CD4-positive, alpha-beta T cell treated with Interleukin-21 for 1 hour (primary cell): ENCODE measurements around the gene NDUFA3.

Source experiments
- DNase-seq: peaks from one replicate; pipeline ENCODE4 v3.0.0-alpha.2; 2020

NDUFA3 gene

GRCh38 chr19:54108496-54108895 lies 5.8 kb downstream of the NDUFA3 start:
- no peak for DNase-seq

- DNase-seq, result no peak
Observed at GRCh38 chr19:54109651-54110050, 7.0 kb downstream of the NDUFA3 start.

- DNase-seq, result peak; percentile 61
Observed at GRCh38 chr19:54114340-54115108, 11.9 kb downstream of the NDUFA3 start.

- DNase-seq, result peak; percentile 97
Observed at GRCh38 chr19:54115109-54116063, 12.7 kb downstream of the NDUFA3 start, which contains the start of the genes PRPF31 and TFPT. Gene PRPF31, plus strand, starts transcription at chr19:54115754. Its CDS starts 2,525 bp downstream, at chr19:54118279. Gene TFPT, minus strand, starts transcription at chr19:54115657. Its CDS starts 388 bp downstream, at chr19:54115269.

GRCh38 chr19:54121259-54121658 lies 18.6 kb downstream of the NDUFA3 start:
- no peak for DNase-seq

GRCh38 chr19:54123682-54124081 lies 21.0 kb downstream of the NDUFA3 start:
- no peak for DNase-seq

- no peak for DNase-seq
Observed at GRCh38 chr19:54124393-54124792, 21.7 kb downstream of the NDUFA3 start.

- no peak for DNase-seq
Observed at GRCh38 chr19:54125713-54126112, 23.1 kb downstream of the NDUFA3 start.

GRCh38 chr19:54127688-54128440 lies 25.2 kb downstream of the NDUFA3 start:
- DNase-seq, result no peak

GRCh38 chr19:54128441-54128725 lies 25.7 kb downstream of the NDUFA3 start:
- DNase-seq, result no peak

- DNase-seq, result no peak
Observed at GRCh38 chr19:54128796-54129616, 26.4 kb downstream of the NDUFA3 start.

- no peak for DNase-seq
Observed at GRCh38 chr19:54129617-54129996, 27.0 kb downstream of the NDUFA3 start.

GRCh38 chr19:54133312-54133956 lies 30.8 kb downstream of the NDUFA3 start:
- DNase-seq, result no peak

- DNase-seq, result no peak
Observed at GRCh38 chr19:54133957-54134590, 31.4 kb downstream of the NDUFA3 start.

GRCh38 chr19:54136086-54136863 lies 33.6 kb downstream of the NDUFA3 start:
- DNase-seq, result no peak

GRCh38 chr19:54136864-54137698 lies 34.4 kb downstream of the NDUFA3 start:
- peak; percentile 100 for DNase-seq

GRCh38 chr19:54137699-54138488 lies 35.2 kb downstream of the NDUFA3 start, which contains the start of gene CNOT3:
Gene CNOT3, plus strand, starts transcription at chr19:54137762. Its CDS starts 5,217 bp downstream, at chr19:54142979.
- peak; percentile 51 for DNase-seq

GRCh38 chr19:54138489-54139256 lies 36.0 kb downstream of the NDUFA3 start:
- DNase-seq, result no peak
